Prostate gland (tissue), 2 donors: ENCODE data around the gene CDRT4.

ENCODE experiments used
- POLR2AphosphoS5 ChIP-seq: sonication (generic); formaldehyde crosslinking; IDR thresholded peaks from one replicate; pipeline ENCODE4 v1.6.1; 2017; ENCODE audit warnings: antibody characterized with exemption
- TF ChIP-seq, protein P1 (sequence below), 4 experiments: fragments of 200-600 bp in 2 of 4; fragments of 450-650 bp in 2 of 4; sonication (generic) in 2 of 4; IDR thresholded peaks; 1 replicate in 3 of 4; 2 replicates in 1 of 4; pipeline ENCODE4 v1.5.1; 2016 to 2019; ENCODE audit warnings: antibody characterized with exemption in 4 of 4, mild to moderate bottlenecking in 2 of 4, moderate library complexity in 2 of 4

- TF ChIP-seq, protein P1, sequence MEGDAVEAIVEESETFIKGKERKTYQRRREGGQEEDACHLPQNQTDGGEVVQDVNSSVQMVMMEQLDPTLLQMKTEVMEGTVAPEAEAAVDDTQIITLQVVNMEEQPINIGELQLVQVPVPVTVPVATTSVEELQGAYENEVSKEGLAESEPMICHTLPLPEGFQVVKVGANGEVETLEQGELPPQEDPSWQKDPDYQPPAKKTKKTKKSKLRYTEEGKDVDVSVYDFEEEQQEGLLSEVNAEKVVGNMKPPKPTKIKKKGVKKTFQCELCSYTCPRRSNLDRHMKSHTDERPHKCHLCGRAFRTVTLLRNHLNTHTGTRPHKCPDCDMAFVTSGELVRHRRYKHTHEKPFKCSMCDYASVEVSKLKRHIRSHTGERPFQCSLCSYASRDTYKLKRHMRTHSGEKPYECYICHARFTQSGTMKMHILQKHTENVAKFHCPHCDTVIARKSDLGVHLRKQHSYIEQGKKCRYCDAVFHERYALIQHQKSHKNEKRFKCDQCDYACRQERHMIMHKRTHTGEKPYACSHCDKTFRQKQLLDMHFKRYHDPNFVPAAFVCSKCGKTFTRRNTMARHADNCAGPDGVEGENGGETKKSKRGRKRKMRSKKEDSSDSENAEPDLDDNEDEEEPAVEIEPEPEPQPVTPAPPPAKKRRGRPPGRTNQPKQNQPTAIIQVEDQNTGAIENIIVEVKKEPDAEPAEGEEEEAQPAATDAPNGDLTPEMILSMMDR (IDR thresholded peaks at IDR 0.05), result no peak
- TF ChIP-seq POLR2AphosphoS5, result no peak
These were observed 23.3 kb upstream of the CDRT4 start for GRCh38 chr17:15490634-15491261.
